ENCODE data around the gene ZNF254.

Gene ZNF254

DNA sequence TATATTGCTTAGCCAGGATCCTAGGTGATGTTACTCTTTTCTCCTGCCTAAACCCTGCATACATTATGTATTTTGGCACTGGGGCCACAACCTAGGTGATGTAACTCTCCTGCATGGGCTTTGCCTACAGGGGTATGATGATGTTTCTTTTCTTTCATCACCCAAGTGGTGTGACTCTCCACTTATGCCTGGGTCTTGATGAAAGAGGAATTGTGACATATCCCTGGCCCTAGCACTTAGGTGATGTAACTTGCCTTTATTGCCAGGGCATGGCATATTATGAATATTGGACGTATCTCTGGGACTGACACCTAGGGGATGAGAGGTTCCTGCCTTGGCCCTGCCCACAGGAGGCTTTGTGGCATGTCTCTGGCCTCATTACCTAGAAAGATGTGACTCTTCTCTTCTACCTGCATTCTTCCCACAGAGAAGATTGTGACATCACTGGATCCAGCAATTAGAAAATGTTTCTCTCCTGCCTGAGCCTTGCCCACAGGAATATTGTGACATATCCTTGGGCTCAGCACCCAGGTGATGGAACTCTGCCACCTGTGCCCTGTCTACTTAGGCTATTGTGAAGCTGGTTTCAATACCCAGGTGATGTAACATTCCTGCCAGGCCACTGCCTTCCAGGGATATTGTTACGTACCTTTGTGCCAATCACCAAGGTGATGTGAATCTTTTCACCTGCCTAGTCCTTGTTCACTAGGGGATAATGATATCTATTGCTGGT, 27.3 kb upstream of the ZNF254 start:
- no peak overlapping the region for H3K4me3 ChIP-seq (ENCODE audit: low read length)
- H3K27ac ChIP-seq (ENCODE audit: low read depth, low read length): no peak overlapping the region
- H3K4me1 ChIP-seq (ENCODE audit: control insufficient read depth, insufficient read depth, low read length): no peaks in the 10 kb centered on the region
- peaks cover 9% of the 10 kb centered on the region for H3K36me3 ChIP-seq (ENCODE audit: control insufficient read depth, insufficient read depth, low read length)
- H3K27me3 ChIP-seq (ENCODE audit: control insufficient read depth, insufficient read depth, low read length): no peaks in the 10 kb centered on the region
- no peak overlapping the region for H3K9ac ChIP-seq (ENCODE audit: low read length)

- Histone ChIP-seq H3K4me3 (ENCODE audit: low read length) (no peak overlapping the region), H3K9ac (ENCODE audit: low read length) (no peak overlapping the region), H3K36me3 (ENCODE audit: control insufficient read depth, insufficient read depth, low read length) (peaks cover 9% of the 10 kb centered on the region), H3K4me1 (ENCODE audit: control insufficient read depth, insufficient read depth, low read length) (no peaks in the 10 kb centered on the region), H3K27me3 (ENCODE audit: control insufficient read depth, insufficient read depth, low read length) (no peaks in the 10 kb centered on the region), H3K27ac (ENCODE audit: low read depth, low read length) (no peak overlapping the region)
Measured at GRCh38 chr19:24060687-24061356, 26.2 kb upstream of the ZNF254 start.

- no peak overlapping the region for H3K4me3 ChIP-seq (ENCODE audit: low read length)
- H3K27me3 ChIP-seq (ENCODE audit: control insufficient read depth, insufficient read depth, low read length): no peaks in the 10 kb centered on the region
Measured at GRCh38 chr19:24062190-24062589, 24.8 kb upstream of the ZNF254 start.

DNA sequence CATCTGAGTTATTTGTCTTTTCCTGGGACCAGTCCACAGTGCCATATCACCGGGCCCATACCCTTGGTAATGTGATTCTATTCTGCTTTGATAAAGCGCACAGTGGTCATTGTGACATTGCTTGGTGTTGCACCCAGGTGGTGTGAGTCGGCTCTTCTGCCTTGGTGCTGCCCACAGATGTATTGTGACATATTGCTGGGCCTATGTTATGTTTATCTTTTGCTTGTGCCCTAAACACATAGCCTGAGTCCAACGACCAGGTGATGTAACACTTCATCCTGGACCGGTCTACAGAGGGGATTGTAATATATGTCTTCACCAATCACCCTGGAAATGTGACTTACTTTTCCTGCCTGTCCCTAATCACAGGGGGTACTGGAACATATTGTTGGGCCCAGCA, 23.7 kb upstream of the ZNF254 start:
- H3K4me1 ChIP-seq (ENCODE audit: control insufficient read depth, insufficient read depth, low read length): no peaks in the 10 kb centered on the region
- H3K27ac ChIP-seq (ENCODE audit: low read depth, low read length): no peak overlapping the region
- no peaks in the 10 kb centered on the region for H3K27me3 ChIP-seq (ENCODE audit: control insufficient read depth, insufficient read depth, low read length)
- H3K36me3 ChIP-seq (ENCODE audit: control insufficient read depth, insufficient read depth, low read length): peaks cover 11% of the 10 kb centered on the region
- H3K4me3 ChIP-seq (ENCODE audit: low read length): no peak overlapping the region
- no peak overlapping the region for H3K9ac ChIP-seq (ENCODE audit: low read length)

More at GRCh38 chr19:24062190-24062589, 24.8 kb upstream of the ZNF254 start:
- Histone ChIP-seq H3K27ac (ENCODE audit: low read depth, low read length) (no peak overlapping the region), H3K4me1 (ENCODE audit: control insufficient read depth, insufficient read depth, low read length) (no peaks in the 10 kb centered on the region), H3K9ac (ENCODE audit: low read length) (no peak overlapping the region), H3K36me3 (ENCODE audit: control insufficient read depth, insufficient read depth, low read length) (peaks cover 9% of the 10 kb centered on the region)

GRCh38 chr19:24064175-24064574, 22.8 kb upstream of the ZNF254 start:
- Histone ChIP-seq H3K9ac (ENCODE audit: low read length) (no peak overlapping the region), H3K27me3 (ENCODE audit: control insufficient read depth, insufficient read depth, low read length) (no peaks in the 10 kb centered on the region), H3K36me3 (ENCODE audit: control insufficient read depth, insufficient read depth, low read length) (peaks cover 10% of the 10 kb centered on the region), H3K4me1 (ENCODE audit: control insufficient read depth, insufficient read depth, low read length) (no peaks in the 10 kb centered on the region), H3K27ac (ENCODE audit: low read depth, low read length) (no peak overlapping the region), H3K4me3 (ENCODE audit: low read length) (no peak overlapping the region)

GRCh38 chr19:24065243-24065642, 21.7 kb upstream of the ZNF254 start:
- H3K27ac ChIP-seq (ENCODE audit: low read depth, low read length): no peak overlapping the region
- peaks cover 10% of the 10 kb centered on the region for H3K36me3 ChIP-seq (ENCODE audit: control insufficient read depth, insufficient read depth, low read length)
- H3K4me3 ChIP-seq (ENCODE audit: low read length): no peak overlapping the region
- no peak overlapping the region for H3K9ac ChIP-seq (ENCODE audit: low read length)
- no peaks in the 10 kb centered on the region for H3K27me3 ChIP-seq (ENCODE audit: control insufficient read depth, insufficient read depth, low read length)
- no peaks in the 10 kb centered on the region for H3K4me1 ChIP-seq (ENCODE audit: control insufficient read depth, insufficient read depth, low read length)

DNA sequence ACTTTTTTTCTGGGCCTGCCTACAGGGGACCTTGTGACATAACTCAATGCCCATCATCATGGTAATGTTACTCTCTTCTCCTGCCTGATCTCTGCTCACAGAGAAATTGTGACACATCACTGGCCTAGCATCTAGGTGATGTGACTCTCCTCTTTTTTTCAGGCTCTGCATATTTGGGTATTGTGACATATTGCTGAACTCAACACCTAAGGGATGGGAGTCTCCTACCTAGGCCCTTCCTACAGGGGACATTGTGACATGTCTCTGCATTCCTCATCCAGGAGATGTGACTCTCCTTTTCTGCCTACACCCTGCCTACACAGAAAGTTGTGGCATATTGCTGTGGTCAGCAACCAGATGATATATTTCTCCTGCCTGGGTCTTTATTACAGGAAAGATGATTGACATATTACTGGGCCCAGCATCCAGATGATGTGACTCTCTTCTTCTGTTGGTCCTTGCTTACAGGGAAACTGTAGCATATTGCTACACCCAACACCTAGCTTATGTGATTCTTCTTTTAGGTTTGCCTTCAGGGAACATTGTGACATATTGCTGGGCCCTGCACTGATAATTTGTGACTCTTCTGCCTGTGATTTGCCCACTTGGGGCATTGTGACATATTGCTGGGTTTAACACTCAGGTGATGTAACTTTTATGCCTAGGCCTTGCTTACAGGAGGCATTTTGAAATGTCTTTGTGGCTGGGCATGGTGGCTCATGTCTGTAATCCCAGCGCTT, 21.0 kb upstream of the ZNF254 start:
- no peaks in the 10 kb centered on the region for H3K27me3 ChIP-seq (ENCODE audit: control insufficient read depth, insufficient read depth, low read length)
- H3K27ac ChIP-seq (ENCODE audit: low read depth, low read length): no peak overlapping the region
- H3K9ac ChIP-seq (ENCODE audit: low read length): no peak overlapping the region
- H3K4me3 ChIP-seq (ENCODE audit: low read length): no peak overlapping the region
- peaks cover 10% of the 10 kb centered on the region for H3K36me3 ChIP-seq (ENCODE audit: control insufficient read depth, insufficient read depth, low read length)
- no peaks in the 10 kb centered on the region for H3K4me1 ChIP-seq (ENCODE audit: control insufficient read depth, insufficient read depth, low read length)

GRCh38 chr19:24069905-24070657, 16.9 kb upstream of the ZNF254 start:
- H3K27me3 ChIP-seq (ENCODE audit: control insufficient read depth, insufficient read depth, low read length): no peaks in the 10 kb centered on the region
- H3K4me3 ChIP-seq (ENCODE audit: low read length): no peak overlapping the region
- no peak overlapping the region for H3K27ac ChIP-seq (ENCODE audit: low read depth, low read length)
- no peaks in the 10 kb centered on the region for H3K4me1 ChIP-seq (ENCODE audit: control insufficient read depth, insufficient read depth, low read length)
- H3K36me3 ChIP-seq (ENCODE audit: control insufficient read depth, insufficient read depth, low read length): peaks cover 17% of the 10 kb centered on the region
- H3K9ac ChIP-seq (ENCODE audit: low read length): no peak overlapping the region

GRCh38 chr19:24071078-24071477, 15.9 kb upstream of the ZNF254 start:
- H3K36me3 ChIP-seq (ENCODE audit: control insufficient read depth, insufficient read depth, low read length): peaks cover 17% of the 10 kb centered on the region
- H3K9ac ChIP-seq (ENCODE audit: low read length): no peak overlapping the region
- no peaks in the 10 kb centered on the region for H3K4me1 ChIP-seq (ENCODE audit: control insufficient read depth, insufficient read depth, low read length)
- H3K27ac ChIP-seq (ENCODE audit: low read depth, low read length): no peak overlapping the region
- no peaks in the 10 kb centered on the region for H3K27me3 ChIP-seq (ENCODE audit: control insufficient read depth, insufficient read depth, low read length)
- no peak overlapping the region for H3K4me3 ChIP-seq (ENCODE audit: low read length)

DNA sequence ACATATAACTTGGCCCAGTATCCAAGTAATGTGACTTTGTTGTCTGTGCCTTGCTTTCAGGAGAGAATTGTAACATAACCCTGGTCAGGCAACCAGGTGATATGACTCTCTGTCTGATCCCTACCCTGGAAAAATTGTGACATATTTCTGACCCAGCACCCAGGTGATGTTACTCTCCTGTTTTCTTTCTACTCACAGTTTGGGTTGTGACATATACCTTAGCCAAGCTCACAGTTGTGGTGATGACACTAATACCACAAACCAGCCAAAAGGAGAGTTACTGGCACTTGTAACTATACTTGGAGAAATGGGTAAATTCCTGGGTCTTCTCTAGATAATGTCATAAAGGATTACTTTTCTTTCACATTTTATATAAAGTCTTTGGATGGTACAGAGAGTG, 14.3 kb upstream of the ZNF254 start:
- Histone ChIP-seq H3K4me1 (ENCODE audit: control insufficient read depth, insufficient read depth, low read length) (no peaks in the 10 kb centered on the region), H3K9ac (ENCODE audit: low read length) (no peak overlapping the region), H3K27me3 (ENCODE audit: control insufficient read depth, insufficient read depth, low read length) (no peaks in the 10 kb centered on the region), H3K36me3 (ENCODE audit: control insufficient read depth, insufficient read depth, low read length) (peaks cover 14% of the 10 kb centered on the region), H3K27ac (ENCODE audit: low read depth, low read length) (no peak overlapping the region), H3K4me3 (ENCODE audit: low read length) (no peak overlapping the region)

DNA sequence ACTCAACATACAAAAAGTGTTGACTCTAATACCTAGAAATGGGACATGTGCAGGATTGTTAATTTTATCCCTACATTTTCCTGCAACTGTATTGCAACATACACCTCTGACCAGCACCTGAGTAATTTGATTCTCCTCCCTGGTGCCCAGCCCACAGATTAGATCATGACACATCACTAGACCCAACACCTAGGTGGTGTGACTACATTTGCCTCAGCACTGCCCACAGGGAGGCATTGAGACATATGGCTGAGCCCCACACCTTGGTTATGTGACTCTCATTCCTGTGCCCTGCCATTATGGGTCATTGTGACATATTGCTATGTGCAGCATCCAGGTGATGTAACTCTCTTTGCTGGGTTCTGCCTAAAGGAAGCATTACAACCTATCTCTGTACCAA, 13.2 kb upstream of the ZNF254 start:
- H3K27me3 ChIP-seq (ENCODE audit: control insufficient read depth, insufficient read depth, low read length): no peaks in the 10 kb centered on the region
- no peak overlapping the region for H3K27ac ChIP-seq (ENCODE audit: low read depth, low read length)
- no peak overlapping the region for H3K9ac ChIP-seq (ENCODE audit: low read length)
- H3K4me1 ChIP-seq (ENCODE audit: control insufficient read depth, insufficient read depth, low read length): no peaks in the 10 kb centered on the region
- peaks cover 6% of the 10 kb centered on the region for H3K36me3 ChIP-seq (ENCODE audit: control insufficient read depth, insufficient read depth, low read length)
- H3K4me3 ChIP-seq (ENCODE audit: low read length): no peak overlapping the region
